Measurements from ENCODE around the gene GLI1.

DNA sequence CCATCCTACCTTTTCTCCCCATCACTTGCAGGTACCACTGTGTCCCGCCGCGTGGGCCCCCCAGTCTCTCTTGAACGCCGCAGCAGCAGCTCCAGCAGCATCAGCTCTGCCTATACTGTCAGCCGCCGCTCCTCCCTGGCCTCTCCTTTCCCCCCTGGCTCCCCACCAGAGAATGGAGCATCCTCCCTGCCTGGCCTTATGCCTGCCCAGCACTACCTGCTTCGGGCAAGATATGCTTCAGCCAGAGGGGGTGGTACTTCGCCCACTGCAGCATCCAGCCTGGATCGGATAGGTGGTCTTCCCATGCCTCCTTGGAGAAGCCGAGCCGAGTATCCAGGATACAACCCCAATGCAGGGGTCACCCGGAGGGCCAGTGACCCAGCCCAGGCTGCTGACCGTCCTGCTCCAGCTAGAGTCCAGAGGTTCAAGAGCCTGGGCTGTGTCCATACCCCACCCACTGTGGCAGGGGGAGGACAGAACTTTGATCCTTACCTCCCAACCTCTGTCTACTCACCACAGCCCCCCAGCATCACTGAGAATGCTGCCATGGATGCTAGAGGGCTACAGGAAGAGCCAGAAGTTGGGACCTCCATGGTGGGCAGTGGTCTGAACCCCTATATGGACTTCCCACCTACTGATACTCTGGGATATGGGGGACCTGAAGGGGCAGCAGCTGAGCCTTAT is 10.8 kb downstream of the GLI1 start:
- no peak for TF ChIP-seq POLR2AphosphoS5 (IDR thresholded peaks at IDR 0.05; ENCODE audit: low read depth, low read length)
- TF ChIP-seq EZH2phosphoT487 (IDR thresholded peaks at IDR 0.05; ENCODE audit: borderline replicate concordance, low read depth), result no peak
- TF ChIP-seq USF2 (IDR thresholded peaks at IDR 0.05; ENCODE audit: borderline replicate concordance, low read depth, low read length), result no peak
- TF ChIP-seq, protein P1, sequence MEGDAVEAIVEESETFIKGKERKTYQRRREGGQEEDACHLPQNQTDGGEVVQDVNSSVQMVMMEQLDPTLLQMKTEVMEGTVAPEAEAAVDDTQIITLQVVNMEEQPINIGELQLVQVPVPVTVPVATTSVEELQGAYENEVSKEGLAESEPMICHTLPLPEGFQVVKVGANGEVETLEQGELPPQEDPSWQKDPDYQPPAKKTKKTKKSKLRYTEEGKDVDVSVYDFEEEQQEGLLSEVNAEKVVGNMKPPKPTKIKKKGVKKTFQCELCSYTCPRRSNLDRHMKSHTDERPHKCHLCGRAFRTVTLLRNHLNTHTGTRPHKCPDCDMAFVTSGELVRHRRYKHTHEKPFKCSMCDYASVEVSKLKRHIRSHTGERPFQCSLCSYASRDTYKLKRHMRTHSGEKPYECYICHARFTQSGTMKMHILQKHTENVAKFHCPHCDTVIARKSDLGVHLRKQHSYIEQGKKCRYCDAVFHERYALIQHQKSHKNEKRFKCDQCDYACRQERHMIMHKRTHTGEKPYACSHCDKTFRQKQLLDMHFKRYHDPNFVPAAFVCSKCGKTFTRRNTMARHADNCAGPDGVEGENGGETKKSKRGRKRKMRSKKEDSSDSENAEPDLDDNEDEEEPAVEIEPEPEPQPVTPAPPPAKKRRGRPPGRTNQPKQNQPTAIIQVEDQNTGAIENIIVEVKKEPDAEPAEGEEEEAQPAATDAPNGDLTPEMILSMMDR (IDR thresholded peaks at IDR 0.05), result no peak
- TF ChIP-seq YY1 (IDR thresholded peaks at IDR 0.05; ENCODE audit: low read depth), result no peak
- TF ChIP-seq GATA2 (CRISPR knock-in tag; IDR thresholded peaks at IDR 0.05), result no peak
- TF ChIP-seq, protein P2, sequence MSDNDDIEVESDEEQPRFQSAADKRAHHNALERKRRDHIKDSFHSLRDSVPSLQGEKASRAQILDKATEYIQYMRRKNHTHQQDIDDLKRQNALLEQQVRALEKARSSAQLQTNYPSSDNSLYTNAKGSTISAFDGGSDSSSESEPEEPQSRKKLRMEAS (IDR thresholded peaks at IDR 0.05; ENCODE audit: low read depth), result no peak
- TF ChIP-seq SMC3 (IDR thresholded peaks at IDR 0.05; ENCODE audit: low read depth, low read length), result no peak
- no peak for TF ChIP-seq RCOR1 (IDR thresholded peaks at IDR 0.05; ENCODE audit: low read length)

Measured in SK-N-SH (cell line).